ENCODE measurements around the gene MATN1.

MATN1 gene

GRCh38 chr1:30742963-30743559 lies 19.7 kb upstream of the MATN1 start:
- no peak overlapping the region for H3K4me3 ChIP-seq (ENCODE audit: low read depth, low read length)

GRCh38 chr1:30742300-30742962 lies 19.0 kb upstream of the MATN1 start:
- no peak overlapping the region for H3K27ac ChIP-seq (ENCODE audit: low read depth, low read length)
- no peaks in the 10 kb centered on the region for H3K4me1 ChIP-seq (ENCODE audit: control insufficient read depth, insufficient read depth, low read length, unreplicated experiment)
- no peak overlapping the region for H3K4me3 ChIP-seq (ENCODE audit: low read depth, low read length)
- no peak overlapping the region for H2AFZ ChIP-seq (ENCODE audit: low read length, unreplicated experiment)
- no peaks in the 10 kb centered on the region for H3K79me2 ChIP-seq (ENCODE audit: control insufficient read depth, insufficient read depth, low read length, unreplicated experiment)
- no peaks in the 10 kb centered on the region for H3K36me3 ChIP-seq (ENCODE audit: insufficient read depth, low read length)
- H3K27me3 ChIP-seq (ENCODE audit: insufficient read depth, low read length) = peaks cover 9% of the 10 kb centered on the region; the same call in 1 of the 2 replicates

More at GRCh38 chr1:30742963-30743559, 19.7 kb upstream of the MATN1 start:
- no peaks in the 10 kb centered on the region for H3K36me3 ChIP-seq (ENCODE audit: insufficient read depth, low read length)
- H2AFZ ChIP-seq (ENCODE audit: low read length, unreplicated experiment) = no peak overlapping the region
- no peak overlapping the region for H3K27ac ChIP-seq (ENCODE audit: low read depth, low read length)
- H3K4me1 ChIP-seq (ENCODE audit: control insufficient read depth, insufficient read depth, low read length, unreplicated experiment) = no peaks in the 10 kb centered on the region
- H3K27me3 ChIP-seq (ENCODE audit: insufficient read depth, low read length) = 0 out of 2 replicates have a peak, but pooled peaks cover 4% of the 10 kb centered on the region
- no peaks in the 10 kb centered on the region for H3K79me2 ChIP-seq (ENCODE audit: control insufficient read depth, insufficient read depth, low read length, unreplicated experiment)

- Histone ChIP-seq H3K27me3 (ENCODE audit: insufficient read depth, low read length) (peaks cover 9% of the 10 kb centered on the region; the same call in 1 of the 2 replicates), H3K4me1 (ENCODE audit: control insufficient read depth, insufficient read depth, low read length, unreplicated experiment) (no peaks in the 10 kb centered on the region), H3K79me2 (ENCODE audit: control insufficient read depth, insufficient read depth, low read length, unreplicated experiment) (no peaks in the 10 kb centered on the region), H3K27ac (ENCODE audit: low read depth, low read length) (no peak overlapping the region), H3K36me3 (ENCODE audit: insufficient read depth, low read length) (no peaks in the 10 kb centered on the region), H2AFZ (ENCODE audit: low read length, unreplicated experiment) (no peak overlapping the region), H3K4me3 (ENCODE audit: low read depth, low read length) (no peak overlapping the region)
These were observed 18.0 kb upstream of the MATN1 start for GRCh38 chr1:30741239-30741894.

GRCh38 chr1:30740251-30741238 lies 17.2 kb upstream of the MATN1 start:
- Histone ChIP-seq H3K4me1 (ENCODE audit: control insufficient read depth, insufficient read depth, low read length, unreplicated experiment) (no peaks in the 10 kb centered on the region), H3K27ac (ENCODE audit: low read depth, low read length) (no peak overlapping the region), H3K36me3 (ENCODE audit: insufficient read depth, low read length) (no peaks in the 10 kb centered on the region), H3K4me3 (ENCODE audit: low read depth, low read length) (no peak overlapping the region), H3K27me3 (ENCODE audit: insufficient read depth, low read length) (peaks cover 9% of the 10 kb centered on the region; the same call in 1 of the 2 replicates), H2AFZ (ENCODE audit: low read length, unreplicated experiment) (no peak overlapping the region), H3K79me2 (ENCODE audit: control insufficient read depth, insufficient read depth, low read length, unreplicated experiment) (no peaks in the 10 kb centered on the region)

- H2AFZ ChIP-seq (ENCODE audit: low read length, unreplicated experiment) = no peak overlapping the region
- peaks cover 9% of the 10 kb centered on the region; the same call in 1 of the 2 replicates for H3K27me3 ChIP-seq (ENCODE audit: insufficient read depth, low read length)
- H3K79me2 ChIP-seq (ENCODE audit: control insufficient read depth, insufficient read depth, low read length, unreplicated experiment) = no peaks in the 10 kb centered on the region
- no peak overlapping the region for H3K4me3 ChIP-seq (ENCODE audit: low read depth, low read length)
- no peak overlapping the region for H3K27ac ChIP-seq (ENCODE audit: low read depth, low read length)
- H3K36me3 ChIP-seq (ENCODE audit: insufficient read depth, low read length) = no peaks in the 10 kb centered on the region
- no peaks in the 10 kb centered on the region for H3K4me1 ChIP-seq (ENCODE audit: control insufficient read depth, insufficient read depth, low read length, unreplicated experiment)
These were observed 16.2 kb upstream of the MATN1 start for GRCh38 chr1:30739601-30740000.

- Histone ChIP-seq H3K79me2 (ENCODE audit: control insufficient read depth, insufficient read depth, low read length, unreplicated experiment) (no peaks in the 10 kb centered on the region), H3K4me1 (ENCODE audit: control insufficient read depth, insufficient read depth, low read length, unreplicated experiment) (no peaks in the 10 kb centered on the region), H2AFZ (ENCODE audit: low read length, unreplicated experiment) (no peak overlapping the region), H3K27me3 (ENCODE audit: insufficient read depth, low read length) (peaks cover 9% of the 10 kb centered on the region; the same call in 1 of the 2 replicates), H3K36me3 (ENCODE audit: insufficient read depth, low read length) (no peaks in the 10 kb centered on the region), H3K27ac (ENCODE audit: low read depth, low read length) (no peak overlapping the region), H3K4me3 (ENCODE audit: low read depth, low read length) (no peak overlapping the region)
These were observed 15.6 kb upstream of the MATN1 start for GRCh38 chr1:30738715-30739559.

- H3K4me3 ChIP-seq (ENCODE audit: low read depth, low read length) = no peak overlapping the region
- H3K27ac ChIP-seq (ENCODE audit: low read depth, low read length) = no peak overlapping the region
- H2AFZ ChIP-seq (ENCODE audit: low read length, unreplicated experiment) = no peak overlapping the region
- H3K79me2 ChIP-seq (ENCODE audit: control insufficient read depth, insufficient read depth, low read length, unreplicated experiment) = no peaks in the 10 kb centered on the region
- peaks cover 9% of the 10 kb centered on the region; the same call in 1 of the 2 replicates for H3K27me3 ChIP-seq (ENCODE audit: insufficient read depth, low read length)
- H3K36me3 ChIP-seq (ENCODE audit: insufficient read depth, low read length) = no peaks in the 10 kb centered on the region
- H3K4me1 ChIP-seq (ENCODE audit: control insufficient read depth, insufficient read depth, low read length, unreplicated experiment) = no peaks in the 10 kb centered on the region
These were observed 14.8 kb upstream of the MATN1 start for GRCh38 chr1:30738040-30738714.

- Histone ChIP-seq H3K4me1 (ENCODE audit: control insufficient read depth, insufficient read depth, low read length, unreplicated experiment) (no peaks in the 10 kb centered on the region), H3K4me3 (ENCODE audit: low read depth, low read length) (no peak overlapping the region), H3K79me2 (ENCODE audit: control insufficient read depth, insufficient read depth, low read length, unreplicated experiment) (no peaks in the 10 kb centered on the region), H3K36me3 (ENCODE audit: insufficient read depth, low read length) (no peaks in the 10 kb centered on the region), H3K27ac (ENCODE audit: low read depth, low read length) (no peak overlapping the region), H2AFZ (ENCODE audit: low read length, unreplicated experiment) (no peak overlapping the region), H3K27me3 (ENCODE audit: insufficient read depth, low read length) (peaks cover 9% of the 10 kb centered on the region; the same call in 1 of the 2 replicates)
These were observed 14.1 kb upstream of the MATN1 start for GRCh38 chr1:30737357-30738039.
